ENCODE results near the gene ACOT7.

DNA sequence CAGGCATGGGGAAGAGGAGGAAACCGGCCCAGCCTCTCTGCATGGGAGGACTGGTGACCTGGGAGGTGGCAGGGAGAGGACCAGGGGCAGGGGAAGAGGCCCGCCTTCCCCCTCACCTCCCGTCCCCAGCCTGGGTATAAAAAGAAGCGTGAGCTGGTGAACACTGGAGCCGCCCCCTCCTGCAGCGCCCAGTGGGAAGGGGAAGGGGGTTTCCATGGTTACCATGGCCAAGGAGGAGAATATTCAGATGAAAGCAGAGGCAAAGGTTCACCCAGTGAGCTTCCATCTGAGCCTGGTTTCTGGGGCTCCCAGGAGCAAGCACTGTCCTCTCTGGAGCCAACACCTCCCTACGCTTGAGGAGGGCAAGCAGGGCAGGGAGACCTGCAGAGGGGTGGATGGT is 54.9 kb downstream of the ACOT7 start:
- TF ChIP-seq, protein P1, sequence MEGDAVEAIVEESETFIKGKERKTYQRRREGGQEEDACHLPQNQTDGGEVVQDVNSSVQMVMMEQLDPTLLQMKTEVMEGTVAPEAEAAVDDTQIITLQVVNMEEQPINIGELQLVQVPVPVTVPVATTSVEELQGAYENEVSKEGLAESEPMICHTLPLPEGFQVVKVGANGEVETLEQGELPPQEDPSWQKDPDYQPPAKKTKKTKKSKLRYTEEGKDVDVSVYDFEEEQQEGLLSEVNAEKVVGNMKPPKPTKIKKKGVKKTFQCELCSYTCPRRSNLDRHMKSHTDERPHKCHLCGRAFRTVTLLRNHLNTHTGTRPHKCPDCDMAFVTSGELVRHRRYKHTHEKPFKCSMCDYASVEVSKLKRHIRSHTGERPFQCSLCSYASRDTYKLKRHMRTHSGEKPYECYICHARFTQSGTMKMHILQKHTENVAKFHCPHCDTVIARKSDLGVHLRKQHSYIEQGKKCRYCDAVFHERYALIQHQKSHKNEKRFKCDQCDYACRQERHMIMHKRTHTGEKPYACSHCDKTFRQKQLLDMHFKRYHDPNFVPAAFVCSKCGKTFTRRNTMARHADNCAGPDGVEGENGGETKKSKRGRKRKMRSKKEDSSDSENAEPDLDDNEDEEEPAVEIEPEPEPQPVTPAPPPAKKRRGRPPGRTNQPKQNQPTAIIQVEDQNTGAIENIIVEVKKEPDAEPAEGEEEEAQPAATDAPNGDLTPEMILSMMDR (IDR thresholded peaks at IDR 0.05) = no peak
- no peak for TF ChIP-seq POLR2AphosphoS5 (IDR thresholded peaks at IDR 0.05; ENCODE audit: insufficient read depth in 1 of 2, low read depth in 1 of 2)
- no peak for TF ChIP-seq POLR2A (IDR thresholded peaks at IDR 0.05)
